MM.1S (cell line): ENCODE results near the gene GMPR.

Experiments
- CTCF ChIP-seq: fragments of 300-600 bp; sonication (generic); IDR thresholded peaks from 2 replicates; pipeline ENCODE4 v1.5.1; 2016; ENCODE audit warnings: antibody characterized with exemption, low read length, mixed read lengths
- EZH2 ChIP-seq: fragments of 300-600 bp; sonication (generic); optimal IDR thresholded peaks from 2 replicates; pipeline ENCODE3; 2017; ENCODE audit warnings: low read depth, mild to moderate bottlenecking, antibody characterized with exemption, low read length, mixed read lengths

- TF ChIP-seq CTCF: peak; percentile 61
- TF ChIP-seq EZH2: no peak
Measured at GRCh38 chr6:16316741-16317251, 78.4 kb downstream of the GMPR start.
